Type B pancreatic cell (in vitro differentiated cells): Measurements from ENCODE around the gene PSMD10. TPM values are rescaled to one million over a fixed set of nuclear protein-coding genes. Genes with fewer than 3 reads are reported as not detected.

ENCODE experiments used
- DNase-seq: peaks from one replicate; pipeline ENCODE4 v3.0.0; 2021; ENCODE audit warnings: mixed read lengths; ENCODE audit not compliant: unreplicated experiment; ENCODE audit errors: extremely low spot score
- H3K27ac Mint-ChIP-seq: 2 replicates; pipeline ENCODE4 v1.8.0; 2021; ENCODE audit warnings: mild to moderate bottlenecking, mixed read lengths
- H3K27me3 Mint-ChIP-seq: 2 replicates; pipeline ENCODE4 v1.8.0; 2021; ENCODE audit warnings: mixed read lengths
- H3K36me3 Mint-ChIP-seq: 2 replicates; pipeline ENCODE4 v1.8.0; 2021; ENCODE audit warnings: mixed read lengths
- H3K4me1 Mint-ChIP-seq: one replicate; pipeline ENCODE4 v1.8.0; 2021; ENCODE audit warnings: mixed read lengths; ENCODE audit not compliant: unreplicated experiment
- H3K4me3 Mint-ChIP-seq: 2 replicates; pipeline ENCODE4 v1.8.0; 2021; ENCODE audit warnings: mild to moderate bottlenecking, mixed read lengths
- H3K9me3 Mint-ChIP-seq: 2 replicates; pipeline ENCODE4 v1.8.0; 2021; ENCODE audit warnings: mixed read lengths
- CTCF ChIP-seq: fragments of 200-600 bp; sonication (generic); conservative IDR thresholded peaks from 2 replicates; pipeline ENCODE4 v1.5.0; 2021; ENCODE audit warnings: antibody characterized with exemption, mild to moderate bottlenecking
- long read RNA-seq: library from polyadenylated mRNA; unstranded; transcript quantifications from one replicate; pipeline ENCODE4 v2.0.0, GENCODE V29; 2020
- total RNA-seq: library from RNA; stranded (reverse); gene quantifications from 2 replicates; pipeline ENCODE4 v1.2.1, GENCODE V29; 2021; ENCODE audit warnings: low replicate concordance

Gene PSMD10
- total RNA-seq, result 88.3 and 96.8 TPM in 2 replicates
- long read RNA-seq, transcript PSMD10-201 (5 exons, 1,546 nt), result major isoform, 297 of 337 reads
- long read RNA-seq, transcript PSMD10-204 (5 exons, 768 nt), result minor isoform, 25 of 337 reads
- long read RNA-seq, partial matches to known transcripts, result 6 of 337 reads
- long read RNA-seq, other reads (novel, unspliced or antisense), result 5 of 337 reads

GRCh38 chrX:108091264-108091877, at the start of gene PSMD10, which contains the start of gene ATG4A:
Gene PSMD10, minus strand, starts transcription at chrX:108091542. Its CDS starts 22 bp downstream, at chrX:108091520.
Gene ATG4A, plus strand, starts transcription at chrX:108091778. Its CDS starts 49 bp downstream, at chrX:108091827.
- DNase-seq, result peak; percentile 96
- H3K27ac Mint-ChIP-seq, result no peak within 1 kb of the TSS
- H3K4me3 Mint-ChIP-seq, result no peak within 1 kb of the TSS
- peaks cover 4% of the 10 kb centered on the region for H3K36me3 Mint-ChIP-seq
- peaks cover 7% of the 10 kb centered on the region for H3K4me1 Mint-ChIP-seq
- H3K9me3 Mint-ChIP-seq, result no peaks in the 10 kb centered on the region
- TF ChIP-seq CTCF, result peak; percentile 38
- H3K27me3 Mint-ChIP-seq, result no peaks in the 10 kb centered on the region

GRCh38 chrX:108138814-108139702, 47.7 kb upstream of the PSMD10 start:
- no peak for DNase-seq
- H3K4me3 Mint-ChIP-seq, result no peak overlapping the region
- no peaks in the 10 kb centered on the region for H3K4me1 Mint-ChIP-seq
- H3K27ac Mint-ChIP-seq, result no peak overlapping the region
- H3K27me3 Mint-ChIP-seq, result no peaks in the 10 kb centered on the region
- no peaks in the 10 kb centered on the region for H3K9me3 Mint-ChIP-seq
- peak; percentile 63 for TF ChIP-seq CTCF
- peaks cover 19% of the 10 kb centered on the region for H3K36me3 Mint-ChIP-seq

GRCh38 chrX:108134724-108135123, 43.4 kb upstream of the PSMD10 start:
- DNase-seq, result no peak
- no peaks in the 10 kb centered on the region for H3K27me3 Mint-ChIP-seq

GRCh38 chrX:108132876-108133275, 41.5 kb upstream of the PSMD10 start:
- Mint-ChIP-seq H3K27me3 (no peaks in the 10 kb centered on the region), H3K4me3 (no peak overlapping the region)

More at GRCh38 chrX:108134724-108135123, 43.4 kb upstream of the PSMD10 start:
- no peak overlapping the region for H3K4me3 Mint-ChIP-seq
- no peaks in the 10 kb centered on the region for H3K4me1 Mint-ChIP-seq
- no peaks in the 10 kb centered on the region for H3K9me3 Mint-ChIP-seq
- H3K36me3 Mint-ChIP-seq, result peaks cover 23% of the 10 kb centered on the region
- TF ChIP-seq CTCF, result no peak
- H3K27ac Mint-ChIP-seq, result no peak overlapping the region

More at GRCh38 chrX:108132876-108133275, 41.5 kb upstream of the PSMD10 start:
- Mint-ChIP-seq H3K4me1 (no peaks in the 10 kb centered on the region), H3K27ac (no peak overlapping the region), H3K9me3 (no peaks in the 10 kb centered on the region), H3K36me3 (peaks cover 20% of the 10 kb centered on the region)
- no peak for TF ChIP-seq CTCF
- no peak for DNase-seq
